ENCODE measurements around the gene ADGRV1.

ADGRV1 gene

DNA sequence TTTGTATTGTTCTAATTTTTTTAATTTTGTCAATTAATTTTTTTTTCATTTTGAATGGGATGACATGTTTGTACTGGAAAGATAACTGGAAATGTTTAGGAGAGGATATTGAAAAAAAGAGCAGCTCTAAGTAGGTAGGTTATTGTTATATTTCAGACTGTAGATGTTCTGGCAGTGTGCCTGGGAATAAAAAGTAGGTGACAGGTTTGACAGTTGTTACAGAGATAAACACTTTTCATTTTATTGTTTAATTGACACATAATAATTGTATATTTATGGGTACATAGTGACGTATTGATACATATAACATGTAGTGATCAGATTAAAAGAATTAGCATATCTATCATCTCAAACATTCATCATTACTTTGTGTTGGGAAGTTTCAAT, 545.5 kb downstream of the ADGRV1 start:
- TF ChIP-seq EZH2phosphoT487 (conservative IDR thresholded peaks at IDR 0.05; ENCODE audit: low read length) (no peak), CTCF (IDR thresholded peaks at IDR 0.05; ENCODE audit: insufficient read depth, low read length, poor library complexity, severe bottlenecking) (no peak)

DNA sequence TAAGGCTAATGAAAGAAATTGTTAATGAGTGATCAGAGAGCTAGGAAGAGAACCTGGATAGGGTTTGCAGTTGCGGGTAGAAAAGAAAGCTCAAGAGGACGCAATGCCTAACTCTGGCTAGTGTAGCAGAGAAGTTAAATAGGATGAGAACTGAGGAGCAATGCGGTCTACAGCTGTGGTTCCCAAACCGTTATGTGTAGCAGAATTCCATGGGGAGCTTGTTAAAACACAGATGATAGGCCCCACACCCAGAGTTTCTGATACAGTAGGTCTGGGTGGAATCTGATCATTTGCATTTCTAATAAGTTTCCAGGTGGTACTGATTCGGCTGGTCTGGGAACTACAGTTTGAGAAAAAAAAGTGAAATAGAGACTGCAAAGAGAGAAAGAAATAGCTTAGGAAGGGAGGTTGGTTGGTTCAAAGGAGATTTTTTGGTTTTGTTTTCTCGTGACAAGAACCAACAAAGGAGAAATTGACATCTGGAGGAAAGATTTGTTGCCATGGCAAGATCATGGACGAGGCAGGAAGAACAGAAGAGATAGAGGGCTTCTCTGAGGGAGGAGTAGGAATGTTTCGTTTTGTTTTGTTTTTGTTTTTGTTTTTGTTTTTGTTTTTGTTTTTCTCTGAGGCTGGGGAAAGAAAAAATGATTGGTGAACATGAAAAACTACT, 548.4 kb downstream of the ADGRV1 start:
- H3K79me2 ChIP-seq (ENCODE audit: insufficient read depth, low read length) = no peaks in the 10 kb centered on the region
- TF ChIP-seq CTCF (IDR thresholded peaks at IDR 0.05; ENCODE audit: insufficient read depth, low read length, poor library complexity, severe bottlenecking) = no peak
- TF ChIP-seq EZH2phosphoT487 (conservative IDR thresholded peaks at IDR 0.05; ENCODE audit: low read length) = no peak
- no peaks in the 10 kb centered on the region for H3K9me3 ChIP-seq (ENCODE audit: insufficient read depth, low read length)
- H3F3A ChIP-seq (ENCODE audit: insufficient read depth) = no peaks in the 10 kb centered on the region
- no peaks in the 10 kb centered on the region for H3K9me2 ChIP-seq (replicated peaks; ENCODE audit: insufficient read depth, low read length)
- H3K27me3 ChIP-seq (ENCODE audit: low read length) = no peaks in the 10 kb centered on the region
- no peaks in the 10 kb centered on the region for H3K36me3 ChIP-seq (ENCODE audit: low read length)
- H3K4me3 ChIP-seq (ENCODE audit: insufficient read depth, low read length, poor library complexity, severe bottlenecking) = no peak overlapping the region
- H2AFZ ChIP-seq (ENCODE audit: low read depth, low read length, severe bottlenecking) = no peak overlapping the region
- H3K4me2 ChIP-seq (ENCODE audit: low read depth, low read length, poor library complexity, severe bottlenecking) = no peak overlapping the region
- H3K9ac ChIP-seq (ENCODE audit: low read length) = no peak overlapping the region
- no peak overlapping the region for H3K27ac ChIP-seq (ENCODE audit: low read depth, low read length)
- no peaks in the 10 kb centered on the region for H4K20me1 ChIP-seq (ENCODE audit: low read depth, low read length)

More for the DNA sequence above, 545.5 kb downstream of the ADGRV1 start:
- H3K9me3 ChIP-seq (ENCODE audit: insufficient read depth, low read length) = no peaks in the 10 kb centered on the region
- H2AFZ ChIP-seq (ENCODE audit: low read depth, low read length, severe bottlenecking) = no peak overlapping the region
- H3K36me3 ChIP-seq (ENCODE audit: low read length) = no peaks in the 10 kb centered on the region
- H3K9me2 ChIP-seq (replicated peaks; ENCODE audit: insufficient read depth, low read length) = no peaks in the 10 kb centered on the region
- no peaks in the 10 kb centered on the region for H4K20me1 ChIP-seq (ENCODE audit: low read depth, low read length)
- no peaks in the 10 kb centered on the region for H3K79me2 ChIP-seq (ENCODE audit: insufficient read depth, low read length)
- H3K27me3 ChIP-seq (ENCODE audit: low read length) = no peaks in the 10 kb centered on the region
- H3K9ac ChIP-seq (ENCODE audit: low read length) = no peak overlapping the region
- no peak overlapping the region for H3K4me3 ChIP-seq (ENCODE audit: insufficient read depth, low read length, poor library complexity, severe bottlenecking)
- H3K27ac ChIP-seq (ENCODE audit: low read depth, low read length) = no peak overlapping the region
- no peaks in the 10 kb centered on the region for H3F3A ChIP-seq (ENCODE audit: insufficient read depth)
- H3K4me2 ChIP-seq (ENCODE audit: low read depth, low read length, poor library complexity, severe bottlenecking) = no peak overlapping the region

DNA sequence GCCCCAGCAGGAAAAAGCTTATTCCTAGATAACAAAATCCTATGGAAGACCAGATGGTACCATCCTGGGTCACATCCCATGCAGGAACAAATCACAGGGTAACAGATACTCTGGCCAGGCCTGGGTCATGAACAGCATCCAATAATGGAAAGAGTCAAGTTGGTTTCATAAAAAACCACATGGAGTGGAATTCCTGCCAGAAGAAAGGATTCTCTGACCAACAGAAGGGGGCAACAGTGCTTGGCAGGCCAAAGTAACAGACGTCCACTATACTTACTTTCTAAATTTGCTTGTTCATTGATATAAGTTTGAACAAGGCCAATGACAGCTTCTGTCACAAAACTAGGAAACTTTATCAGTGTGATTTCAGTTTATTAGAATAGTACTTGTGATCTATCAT, 551.0 kb downstream of the ADGRV1 start:
- H3K9me3 ChIP-seq (ENCODE audit: insufficient read depth, low read length) = no peaks in the 10 kb centered on the region
- no peak for TF ChIP-seq CTCF (IDR thresholded peaks at IDR 0.05; ENCODE audit: insufficient read depth, low read length, poor library complexity, severe bottlenecking)
- no peak for TF ChIP-seq EZH2phosphoT487 (conservative IDR thresholded peaks at IDR 0.05; ENCODE audit: low read length)
- H4K20me1 ChIP-seq (ENCODE audit: low read depth, low read length) = no peaks in the 10 kb centered on the region
- H2AFZ ChIP-seq (ENCODE audit: low read depth, low read length, severe bottlenecking) = no peak overlapping the region
- no peaks in the 10 kb centered on the region for H3K79me2 ChIP-seq (ENCODE audit: insufficient read depth, low read length)
- no peaks in the 10 kb centered on the region for H3K27me3 ChIP-seq (ENCODE audit: low read length)
- H3F3A ChIP-seq (ENCODE audit: insufficient read depth) = no peaks in the 10 kb centered on the region
- no peak overlapping the region for H3K9ac ChIP-seq (ENCODE audit: low read length)
- no peak overlapping the region for H3K4me2 ChIP-seq (ENCODE audit: low read depth, low read length, poor library complexity, severe bottlenecking)
- no peak overlapping the region for H3K4me3 ChIP-seq (ENCODE audit: insufficient read depth, low read length, poor library complexity, severe bottlenecking)
- no peaks in the 10 kb centered on the region for H3K9me2 ChIP-seq (replicated peaks; ENCODE audit: insufficient read depth, low read length)
- no peaks in the 10 kb centered on the region for H3K36me3 ChIP-seq (ENCODE audit: low read length)
- no peak overlapping the region for H3K27ac ChIP-seq (ENCODE audit: low read depth, low read length)

Measured in SU-DHL-6 (cell line).